Left ventricle myocardium inferior (tissue), 1 donor: ENCODE data around the gene ACACA. TPM values are rescaled to one million over a fixed set of nuclear protein-coding genes. Genes with fewer than 3 reads are reported as not detected.

Experiments
- DNase-seq: peaks from one replicate; pipeline ENCODE4 v3.0.0-alpha.2; 2020
- H3K27ac ChIP-seq: fragments of 200-600 bp; replicated peaks from 2 replicates; pipeline ENCODE4 v1.8.0; 2021
- H3K27me3 ChIP-seq: fragments of 200-600 bp; 2 replicates; pipeline ENCODE4 v1.8.0; 2021; ENCODE audit warnings: low read depth
- H3K36me3 ChIP-seq: fragments of 200-600 bp; 2 replicates; pipeline ENCODE4 v1.8.0; 2021
- H3K4me1 ChIP-seq: fragments of 200-600 bp; 2 replicates; pipeline ENCODE4 v1.8.0; 2021
- H3K4me3 ChIP-seq: fragments of 200-600 bp; 2 replicates; pipeline ENCODE4 v1.8.0; 2021; ENCODE audit warnings: mild to moderate bottlenecking, moderate library complexity
- H3K9me3 ChIP-seq: fragments of 200-600 bp; replicated peaks from 2 replicates; pipeline ENCODE4 v1.8.0; 2021
- CTCF ChIP-seq: fragments of 200-600 bp; IDR thresholded peaks from 2 replicates; pipeline ENCODE4 v1.8.0; 2021; ENCODE audit warnings: antibody characterized with exemption, mild to moderate bottlenecking, borderline replicate concordance
- intact Hi-C: fragments of 100-400 bp; cut with micrococcal nuclease; formaldehyde crosslinking; loops from one replicate; pipeline ENCODE4 v1.11.0; 2022
- total RNA-seq: library from RNA; stranded (reverse); fragmentation: NEBNext Ultra II Directional; extraction: Animal tissue kit (Norgen Biotek cat#: 25700); gene quantifications from one replicate; pipeline ENCODE4 v1.2.1, GENCODE V29; 2021
- donor health status: DM: no; HTN: yes; CAD: no; lungs with severe emphysema.

The ACACA gene
- total RNA-seq, 1 donor from 2014 or later = 16.2 TPM

GRCh38 chr17:37047631-37048104, 359.0 kb downstream of the ACACA start:
- H3K36me3 ChIP-seq = peaks cover 10% of the 10 kb centered on the region

GRCh38 chr17:37045351-37045922, 361.2 kb downstream of the ACACA start:
- Histone ChIP-seq H3K27ac (no peak overlapping the region), H3K36me3 (no peaks in the 10 kb centered on the region), H3K27me3 (no peaks in the 10 kb centered on the region), H3K9me3 (no peaks in the 10 kb centered on the region), H3K4me3 (no peak overlapping the region), H3K4me1 (no peaks in the 10 kb centered on the region)
- intact Hi-C loops = loop anchor here (10.0 kb wide), 1 partner anchor 421 kb away; no protein-coding TSS in a partner anchor
- no peak for DNase-seq
- TF ChIP-seq CTCF = no peak

More at GRCh38 chr17:37047631-37048104, 359.0 kb downstream of the ACACA start:
- H3K4me1 ChIP-seq = no peaks in the 10 kb centered on the region
- H3K4me3 ChIP-seq = no peak overlapping the region
- H3K9me3 ChIP-seq = no peaks in the 10 kb centered on the region
- peak; percentile 87 for TF ChIP-seq CTCF
- no peak overlapping the region for H3K27ac ChIP-seq
- DNase-seq = peak; percentile 70
- no peaks in the 10 kb centered on the region for H3K27me3 ChIP-seq
- intact Hi-C loops = loop anchor here (10.0 kb wide), 1 partner anchor 423 kb away; no protein-coding TSS in a partner anchor

GRCh38 chr17:37043201-37043600, 363.4 kb downstream of the ACACA start:
- intact Hi-C loops = loop anchor here (10.0 kb wide), 1 partner anchor 418 kb away; no protein-coding TSS in a partner anchor
- Histone ChIP-seq H3K27me3 (no peaks in the 10 kb centered on the region), H3K4me1 (no peaks in the 10 kb centered on the region), H3K36me3 (no peaks in the 10 kb centered on the region), H3K9me3 (no peaks in the 10 kb centered on the region), H3K4me3 (no peak overlapping the region), H3K27ac (no peak overlapping the region)
- DNase-seq = no peak
- TF ChIP-seq CTCF = no peak

GRCh38 chr17:37041932-37042331, 364.7 kb downstream of the ACACA start:
- no peak for DNase-seq
- H3K4me3 ChIP-seq = no peak overlapping the region
- intact Hi-C loops = loop anchor here (10.0 kb wide), 1 partner anchor 417 kb away; no protein-coding TSS in a partner anchor
- H3K27me3 ChIP-seq = no peaks in the 10 kb centered on the region
- H3K4me1 ChIP-seq = no peaks in the 10 kb centered on the region
- no peak overlapping the region for H3K27ac ChIP-seq
- no peak for TF ChIP-seq CTCF
- H3K36me3 ChIP-seq = no peaks in the 10 kb centered on the region
- no peaks in the 10 kb centered on the region for H3K9me3 ChIP-seq

- H3K4me1 ChIP-seq = no peaks in the 10 kb centered on the region
- no peaks in the 10 kb centered on the region for H3K36me3 ChIP-seq
- H3K27ac ChIP-seq = no peak overlapping the region
- H3K27me3 ChIP-seq = no peaks in the 10 kb centered on the region
- intact Hi-C loops = no loop called here
- DNase-seq = no peak
- H3K9me3 ChIP-seq = no peaks in the 10 kb centered on the region
- no peak overlapping the region for H3K4me3 ChIP-seq
- TF ChIP-seq CTCF = no peak
These were observed 367.4 kb downstream of the ACACA start for GRCh38 chr17:37039269-37039668.
